ENCODE measurements around the gene MBNL2. TPM values are rescaled to one million over a fixed set of nuclear protein-coding genes. Genes with fewer than 3 reads are reported as not detected.

Gene MBNL2
- total and polyA plus RNA-seq, 11 donors = 18.5 to 100 (median 81.4) TPM

DNA sequence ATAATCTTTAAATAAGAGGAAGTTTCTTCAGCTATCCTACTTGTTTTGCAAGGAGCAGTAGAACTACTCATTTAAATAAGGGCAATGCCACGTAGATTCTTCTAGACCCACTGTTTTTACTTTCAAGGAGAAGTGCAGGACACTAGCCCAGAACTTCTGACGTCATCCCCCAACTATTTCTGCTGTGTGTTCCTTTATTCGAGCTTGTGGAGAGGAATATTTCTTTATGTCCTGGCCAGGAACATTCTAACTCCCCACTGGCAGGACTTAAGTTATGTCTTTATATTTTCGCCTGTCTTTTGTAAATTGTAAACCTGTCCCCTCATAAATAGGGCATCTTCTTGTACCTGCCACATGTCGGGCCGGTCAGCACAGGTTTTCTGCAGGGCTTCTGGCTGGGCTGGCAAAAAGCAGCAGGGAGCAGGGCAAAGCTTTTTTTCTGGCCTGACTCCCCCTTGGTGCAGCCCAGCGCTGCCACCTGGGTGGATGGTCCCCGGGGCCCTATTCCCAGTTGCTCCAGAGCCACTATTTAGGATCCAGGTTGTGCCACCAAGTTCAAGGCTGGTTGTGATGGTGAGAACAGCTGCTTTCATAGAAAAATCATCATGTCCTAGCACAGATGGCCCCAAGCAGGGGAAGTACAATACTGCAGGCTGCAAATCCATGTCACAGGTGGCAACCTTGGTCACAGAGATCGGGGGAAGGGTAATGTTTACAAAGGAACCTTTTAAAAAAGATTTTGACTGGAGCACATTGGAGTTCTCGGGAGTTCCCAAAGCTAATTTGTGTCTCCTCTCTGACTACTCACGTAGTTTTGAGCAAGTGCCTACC lies 1.8 kb downstream of the MBNL2 start:
- TF ChIP-seq, protein P1, sequence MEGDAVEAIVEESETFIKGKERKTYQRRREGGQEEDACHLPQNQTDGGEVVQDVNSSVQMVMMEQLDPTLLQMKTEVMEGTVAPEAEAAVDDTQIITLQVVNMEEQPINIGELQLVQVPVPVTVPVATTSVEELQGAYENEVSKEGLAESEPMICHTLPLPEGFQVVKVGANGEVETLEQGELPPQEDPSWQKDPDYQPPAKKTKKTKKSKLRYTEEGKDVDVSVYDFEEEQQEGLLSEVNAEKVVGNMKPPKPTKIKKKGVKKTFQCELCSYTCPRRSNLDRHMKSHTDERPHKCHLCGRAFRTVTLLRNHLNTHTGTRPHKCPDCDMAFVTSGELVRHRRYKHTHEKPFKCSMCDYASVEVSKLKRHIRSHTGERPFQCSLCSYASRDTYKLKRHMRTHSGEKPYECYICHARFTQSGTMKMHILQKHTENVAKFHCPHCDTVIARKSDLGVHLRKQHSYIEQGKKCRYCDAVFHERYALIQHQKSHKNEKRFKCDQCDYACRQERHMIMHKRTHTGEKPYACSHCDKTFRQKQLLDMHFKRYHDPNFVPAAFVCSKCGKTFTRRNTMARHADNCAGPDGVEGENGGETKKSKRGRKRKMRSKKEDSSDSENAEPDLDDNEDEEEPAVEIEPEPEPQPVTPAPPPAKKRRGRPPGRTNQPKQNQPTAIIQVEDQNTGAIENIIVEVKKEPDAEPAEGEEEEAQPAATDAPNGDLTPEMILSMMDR (IDR thresholded peaks at IDR 0.05) = peak in 4 of 12 donors; percentile 17 to 39 (median 21)
- peak in 1 of 2 donors; percentile 34 for TF ChIP-seq POLR2A (IDR thresholded peaks at IDR 0.05)
- peak in 4 of 5 donors; percentile 42 to 72 (median 52) for DNase-seq
- no peaks in the 10 kb centered on the region for H3K9me3 ChIP-seq
- no peaks in the 10 kb centered on the region for H3K36me3 ChIP-seq
- peak; percentile 42 to 74 (median 62) for ATAC-seq
- H3K27me3 ChIP-seq = no peaks in the 10 kb centered on the region
- H3K27ac ChIP-seq = peak overlapping the region; percentile 71 to 96 (median 90)
- intact Hi-C loops (cut with DNase I) = loop anchor here in 8 of 10 donors (2.0 to 10.0 kb wide), 10 partner anchors 33 to 211 kb away; partner anchors contain the start of gene RAP2A (in 3 of the 8)
- H3K4me3 ChIP-seq = peak overlapping the region; percentile 47 to 81 (median 73)
- peaks cover 7 to 56% (median 46%) of the 10 kb centered on the region in 12 donors for H3K4me1 ChIP-seq
- 1 to 3% (median 1%) methylated on average over 11 of the region's 11 CpGs for WGBS, 4 donors

DNA sequence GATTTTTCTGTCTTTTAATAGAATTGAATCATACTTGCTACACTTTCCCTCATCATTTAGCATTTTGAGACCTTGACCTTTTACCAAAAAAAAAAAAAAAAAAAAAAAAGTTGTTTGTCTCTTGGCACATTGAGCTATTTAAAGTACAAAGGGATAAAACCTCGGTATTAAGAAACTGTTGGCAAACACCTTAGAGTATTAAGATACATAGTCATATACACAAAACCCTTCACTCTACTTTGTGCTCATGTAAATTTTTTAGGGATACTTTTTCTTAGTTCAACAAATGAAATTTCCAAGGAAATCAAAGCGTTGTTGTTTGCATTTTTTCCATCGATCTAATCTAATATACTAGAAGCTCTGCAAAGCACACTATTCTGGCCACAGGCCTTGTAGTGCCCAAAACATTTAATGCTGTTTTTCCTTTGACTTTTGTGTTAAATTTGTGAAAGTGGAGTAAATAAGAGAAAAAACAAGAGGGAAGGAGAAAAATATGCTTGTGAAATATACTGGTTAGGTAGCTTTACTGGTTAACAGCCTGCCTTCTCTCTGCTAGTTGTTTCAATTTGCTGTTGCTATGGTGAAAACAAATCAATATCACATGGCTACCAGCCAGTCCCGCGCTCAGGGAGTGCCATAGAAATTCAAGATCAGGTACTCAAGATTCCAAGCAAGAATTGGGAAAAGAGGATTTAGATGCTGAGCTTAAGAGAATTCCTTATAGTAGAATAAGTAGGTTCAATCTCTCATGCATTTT lies 2.6 kb downstream of the MBNL2 start:
- Histone ChIP-seq H3K36me3 (no peaks in the 10 kb centered on the region), H3K4me3 (peak overlapping the region; percentile 47 to 81 (median 73)), H3K4me1 (peaks cover 7 to 64% (median 54%) of the 10 kb centered on the region in 12 donors), H3K9me3 (no peaks in the 10 kb centered on the region), H3K27ac (peak overlapping the region; percentile 71 to 96 (median 90)), H3K27me3 (no peaks in the 10 kb centered on the region)
- WGBS, 4 donors = 4 to 7% (median 4%) methylated on average over 5 of the region's 5 CpGs
- intact Hi-C loops (cut with DNase I) = loop anchor here (2.0 to 10.0 kb wide), 12 partner anchors 33 to 210 kb away; partner anchors contain the start of gene RAP2A (in 3 of the 10)
- peak in 1 of 4 donors; percentile 28 for ATAC-seq
- TF ChIP-seq POLR2A (IDR thresholded peaks at IDR 0.05) = no peak
- TF ChIP-seq, protein P1 (IDR thresholded peaks at IDR 0.05) = no peak
- peak in 2 of 5 donors; percentile 32 to 43 for DNase-seq

DNA sequence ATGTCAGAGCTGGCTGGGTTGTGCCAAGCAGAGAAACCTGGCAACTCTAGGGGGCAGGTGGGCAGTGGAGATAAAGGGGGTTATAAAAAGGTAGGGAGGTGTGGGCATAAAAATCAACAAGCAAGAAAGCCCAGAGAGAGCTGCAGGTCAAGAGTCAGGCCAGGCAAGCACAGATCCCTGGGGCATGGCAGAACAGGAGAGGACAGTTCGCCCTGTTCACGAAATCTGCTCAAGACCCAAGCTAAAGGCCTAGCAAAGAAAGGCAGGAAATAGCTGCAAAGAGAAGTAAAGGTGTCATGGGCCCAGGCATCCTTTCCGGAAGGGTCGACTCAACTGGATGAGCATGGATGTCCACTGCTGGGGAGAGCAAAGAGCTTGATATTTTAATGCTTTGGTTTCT lies 3.4 kb downstream of the MBNL2 start:
- no peak for TF ChIP-seq POLR2A (IDR thresholded peaks at IDR 0.05)
- TF ChIP-seq, protein P1 (IDR thresholded peaks at IDR 0.05) = no peak
- peak overlapping the region in 11 of 12 donors; percentile 56 to 81 (median 73) for H3K4me3 ChIP-seq
- no peaks in the 10 kb centered on the region for H3K9me3 ChIP-seq
- ATAC-seq (no peak), DNase-seq (peak in 1 of 5 donors; percentile 29)
- peaks cover 7 to 72% (median 62%) of the 10 kb centered on the region in 12 donors for H3K4me1 ChIP-seq
- H3K36me3 ChIP-seq = no peaks in the 10 kb centered on the region
- 28 to 46% (median 32%) methylated on average over 4 of the region's 4 CpGs for WGBS, 4 donors
- intact Hi-C loops (cut with DNase I) = loop anchor here in 6 of 10 donors (2.0 to 10.0 kb wide), 7 partner anchors 37 to 209 kb away; partner anchors contain the start of gene RAP2A (in 2 of the 6)
- peak overlapping the region; percentile 71 to 96 (median 90) for H3K27ac ChIP-seq
- no peaks in the 10 kb centered on the region for H3K27me3 ChIP-seq
